Esophagus squamous epithelium (tissue), 4 donors: ENCODE measurements around the gene ISYNA1.

Experiments
- CTCF ChIP-seq, 6 experiments: fragments of 450-650 bp in 4 of 6; fragments of 200-600 bp in 2 of 6; sonication (generic) in 2 of 6; IDR thresholded peaks; one replicate each; pipeline ENCODE4 v1.5.1; 2016 to 2019; ENCODE audit warnings: antibody characterized with exemption in 6 of 6, mild to moderate bottlenecking in 4 of 6, moderate library complexity in 4 of 6
- POLR2A ChIP-seq, 4 donors: fragments of 450-650 bp; IDR thresholded peaks; one replicate each; pipeline ENCODE4 v1.6.1; 2017; ENCODE audit warnings: antibody characterized with exemption in 4 of 4, mild to moderate bottlenecking in 4 of 4, moderate library complexity in 3 of 4

GRCh38 chr19:18436671-18437490, 1.1 kb downstream of the ISYNA1 start:
- no peak for TF ChIP-seq CTCF (IDR thresholded peaks at IDR 0.05)
- no peak for TF ChIP-seq POLR2A (IDR thresholded peaks at IDR 0.05)
